Heart right ventricle (tissue), 16 donors: ENCODE data around the gene TRIM43B. TPM values are rescaled to one million over a fixed set of nuclear protein-coding genes. Genes with fewer than 3 reads are reported as not detected.
A peak's percentile ranks its signal among the peaks of the same experiment; 100 is the strongest.
"Not testable (repeated sequence)": the region's sequence is repeated elsewhere in the genome, so short reads cannot be mapped to it uniquely, and the experiment has no call there.

Source experiments
- ATAC-seq, 8 donors: fragments of 200-7000 bp; cut with Tn5 transposase; one replicate each; pipeline ENCODE4 v1.9.1; 2020; ENCODE audit warnings: mild to moderate bottlenecking in 8 of 8, moderate library complexity in 8 of 8, moderate number of reproducible peaks in 1 of 8
- DNase-seq, 2 donors: peaks; one replicate each; pipeline ENCODE4 v3.0.0-alpha.2; 2020
- H3K27ac ChIP-seq, 10 donors: fragments of 200-600 bp; sonication (generic) in 2 of 10; one replicate each; pipeline versions ENCODE4 v1.5.0 to v1.8.0; 2020 to 2022; ENCODE audit warnings: mild to moderate bottlenecking in 3 of 10
- H3K27me3 ChIP-seq, 7 donors: fragments of 200-600 bp; one replicate each; pipeline ENCODE4 v1.8.0; 2021 to 2022; ENCODE audit warnings: mild to moderate bottlenecking in 2 of 7
- H3K36me3 ChIP-seq, 9 donors: fragments of 200-600 bp; sonication (generic) in 1 of 9; one replicate each; pipeline versions ENCODE4 v1.5.0 to v1.8.0; 2020 to 2022; ENCODE audit warnings: mild to moderate bottlenecking in 2 of 9
- H3K4me1 ChIP-seq, 9 donors: fragments of 200-600 bp; sonication (generic) in 1 of 9; one replicate each; pipeline versions ENCODE4 v1.5.0 to v1.8.0; 2020 to 2022; ENCODE audit warnings: mild to moderate bottlenecking in 4 of 9
- H3K4me3 ChIP-seq, 10 donors: fragments of 200-600 bp; sonication (generic) in 2 of 10; one replicate each; pipeline versions ENCODE4 v1.5.0 to v1.8.0; 2020 to 2022; ENCODE audit warnings: mild to moderate bottlenecking in 7 of 10, moderate library complexity in 2 of 10
- H3K9me3 ChIP-seq, 11 donors: fragments of 200-600 bp in 10 of 11; sonication (generic) in 2 of 11; one replicate each; pipeline versions ENCODE4 v1.5.0 to v1.8.0; 2013 to 2022; ENCODE audit warnings: mild to moderate bottlenecking in 2 of 11, control low read depth in 1 of 11, moderate library complexity in 1 of 11
- WGBS, 2 donors: extraction: QIAGEN DNeasy Blood & Tissue Kit; methylation state at CpG; one replicate each; pipeline ENCODE4 v1.1.7; 2013; ENCODE audit warnings: inconsistent platforms in 1 of 2; 5-methylcytosine and 5-hydroxymethylcytosine counted together
- intact Hi-C, 10 donors: fragments of 100-400 bp; cut with DNase I; formaldehyde crosslinking; loops; one replicate each; pipeline versions ENCODE4 v1.11.1 to v1.14.2; 2022
- polyA plus RNA-seq, 2 donors: library from polyadenylated mRNA; stranded (reverse); fragments of 200-250 nt; gene quantifications; one replicate each; pipeline ENCODE4 v1.2.3, GENCODE V29; 2013
- total RNA-seq, 10 donors: library from RNA; stranded (reverse); fragmentation: NEBNext Ultra II Directional in 3 of 10; extraction: Animal tissue kit (Norgen Biotek cat#: 25700) in 3 of 10; gene quantifications; one replicate each; pipeline versions ENCODE4 v1.2.1 to v1.2.4, GENCODE V29; 2021 to 2023
- donor health status: Arrhythmogenic right ventricular cardiomyopathy.
- donor health status: ischemic (EF 13 %, LVEDD 7.1; RV severe dilation, severe dysfunction).
- donor health status: healthy with polysubstance abuse.
- donor health status: DM: no; HTN: yes; CAD: no.
- donor health status: DM: no; HTN: no; CAD: no.
- donor health status: ischemic (EF 25% LVEDD 6.9; RV normal size, moderate dysfunction).
- donor health status: ischemic (EF 25% LVEDD 5.7; RV mildly dilated, moderate dysfunction).
- donor health status: healthy.
- donor health status: DM: yes; HTN: yes; CAD: no.
- donor health status: Ischemic cardiomyopathy.
- donor health status: ischemic (EF 35%, LVEDD 5.7; RV mildly dilated, moderate dysfunction).
- donor health status: nonischemic (EF 11% LVEDD 7.7; RV severe dilation, severe dysfunction).
- donor health status: DM: yes; HTN: yes; CAD: no.
- donor health status: PGD.
- donor health status: ischemic (EF 29% LVEDD 5.4; RV normal size, mild dysfunction).
- donor health status: nonischemic (EF 23%, LVEDD 6.1; RV moderate dilation, normal function).

TRIM43B gene
- total and polyA plus RNA-seq, 12 donors = not detected

GRCh38 chr2:95435162-95435871 is 49.2 kb downstream of the TRIM43B start:
- no CpG with 5 or more reads among the region's 30 CpGs for WGBS, 2 donors
- H3K4me3 ChIP-seq, H3K9me3 ChIP-seq, intact Hi-C loops, H3K36me3 ChIP-seq, H3K27me3 ChIP-seq, H3K27ac ChIP-seq, DNase-seq, H3K4me1 ChIP-seq: not testable (repeated sequence)
- ATAC-seq = peak; percentile 40 to 72 (median 58)

- H3K4me1 ChIP-seq, H3K36me3 ChIP-seq, H3K27me3 ChIP-seq, intact Hi-C loops, H3K4me3 ChIP-seq, H3K27ac ChIP-seq, H3K9me3 ChIP-seq: not testable (repeated sequence)
- WGBS, 2 donors = 30 to 35% methylated on average over 2 of the region's 3 CpGs
- peak; percentile 12 to 34 for DNase-seq
- ATAC-seq = peak; percentile 77 to 96 (median 90)
Measured at GRCh38 chr2:95434507-95435076, 50.0 kb downstream of the TRIM43B start.

DNA sequence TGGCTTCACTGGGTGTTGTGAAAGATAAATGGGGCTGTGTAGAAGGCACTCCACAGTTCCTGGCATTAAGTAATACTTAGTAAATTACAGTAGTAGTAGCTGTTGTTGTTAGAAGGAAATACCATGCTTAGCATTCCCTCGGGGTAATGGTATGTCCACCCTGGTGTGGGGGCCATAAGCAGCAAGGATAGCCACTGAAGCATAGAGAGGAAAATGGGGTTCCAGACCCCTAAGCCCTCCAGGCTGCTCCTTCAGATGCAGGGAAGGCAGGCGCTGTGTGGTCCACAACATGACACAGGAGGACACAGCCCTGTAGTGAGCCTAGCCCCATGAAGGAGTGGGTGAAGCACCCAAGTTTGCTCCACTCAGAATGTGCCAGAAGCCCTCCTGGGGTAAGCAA is 50.6 kb downstream of the TRIM43B start:
- intact Hi-C loops, H3K27me3 ChIP-seq, H3K4me3 ChIP-seq, DNase-seq, H3K4me1 ChIP-seq, H3K36me3 ChIP-seq, H3K9me3 ChIP-seq: not testable (repeated sequence)
- WGBS, 2 donors = 91 to 94% methylated on average over 2 of the region's 2 CpGs
- peak in 3 of 8 donors; percentile 2 to 18 (median 18) for ATAC-seq
- peak overlapping the region in 2 of 10 donors; percentile 45 to 56 for H3K27ac ChIP-seq

- H3K27ac ChIP-seq, DNase-seq, H3K4me1 ChIP-seq, ATAC-seq, intact Hi-C loops, H3K36me3 ChIP-seq, H3K9me3 ChIP-seq, H3K27me3 ChIP-seq, H3K4me3 ChIP-seq: not testable (repeated sequence)
- WGBS, 2 donors = 81 to 93% methylated on average over 1 of the region's 4 CpGs
Measured at GRCh38 chr2:95433373-95433772, 51.2 kb downstream of the TRIM43B start.

DNA sequence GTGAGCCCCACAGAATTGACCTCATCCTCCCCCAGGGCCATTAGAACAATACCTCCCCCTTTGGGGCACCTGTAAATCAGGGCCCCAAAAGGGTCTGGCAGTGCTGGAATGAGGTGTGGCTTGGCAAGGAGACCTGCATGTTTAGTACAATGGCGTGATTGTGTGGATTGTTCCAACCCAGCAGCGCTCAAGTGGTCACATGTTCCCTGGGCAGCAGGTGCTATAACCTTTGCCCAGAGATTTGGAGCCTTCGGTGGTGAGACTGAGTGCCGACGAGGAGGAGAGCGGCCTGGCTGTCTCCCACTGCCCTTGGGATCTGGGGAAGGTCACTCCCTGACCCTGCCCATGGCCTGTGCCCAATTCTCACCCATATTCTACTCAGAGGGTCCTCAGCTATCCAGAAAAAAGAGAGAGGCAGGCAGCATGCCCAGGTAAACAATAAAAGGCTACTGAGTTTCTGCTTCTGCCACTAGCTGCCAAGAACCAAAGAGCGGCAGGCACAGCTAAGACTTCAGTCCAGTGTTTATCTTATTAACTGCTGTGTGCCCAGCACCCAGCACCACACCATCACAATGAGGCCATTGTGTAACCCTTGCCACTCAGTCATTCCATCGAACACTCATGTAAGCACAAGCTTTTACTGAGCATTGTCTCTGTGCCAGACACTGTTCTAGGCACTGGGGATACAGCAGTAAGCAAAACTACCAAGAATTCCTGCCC is 54.6 kb downstream of the TRIM43B start:
- H3K4me1 ChIP-seq, DNase-seq, intact Hi-C loops, H3K4me3 ChIP-seq, H3K36me3 ChIP-seq, H3K27me3 ChIP-seq, H3K9me3 ChIP-seq, H3K27ac ChIP-seq: not testable (repeated sequence)
- peak in 7 of 8 donors; percentile 48 to 84 (median 61) for ATAC-seq
- WGBS, 2 donors = no CpG with 5 or more reads among the region's 8 CpGs

DNA sequence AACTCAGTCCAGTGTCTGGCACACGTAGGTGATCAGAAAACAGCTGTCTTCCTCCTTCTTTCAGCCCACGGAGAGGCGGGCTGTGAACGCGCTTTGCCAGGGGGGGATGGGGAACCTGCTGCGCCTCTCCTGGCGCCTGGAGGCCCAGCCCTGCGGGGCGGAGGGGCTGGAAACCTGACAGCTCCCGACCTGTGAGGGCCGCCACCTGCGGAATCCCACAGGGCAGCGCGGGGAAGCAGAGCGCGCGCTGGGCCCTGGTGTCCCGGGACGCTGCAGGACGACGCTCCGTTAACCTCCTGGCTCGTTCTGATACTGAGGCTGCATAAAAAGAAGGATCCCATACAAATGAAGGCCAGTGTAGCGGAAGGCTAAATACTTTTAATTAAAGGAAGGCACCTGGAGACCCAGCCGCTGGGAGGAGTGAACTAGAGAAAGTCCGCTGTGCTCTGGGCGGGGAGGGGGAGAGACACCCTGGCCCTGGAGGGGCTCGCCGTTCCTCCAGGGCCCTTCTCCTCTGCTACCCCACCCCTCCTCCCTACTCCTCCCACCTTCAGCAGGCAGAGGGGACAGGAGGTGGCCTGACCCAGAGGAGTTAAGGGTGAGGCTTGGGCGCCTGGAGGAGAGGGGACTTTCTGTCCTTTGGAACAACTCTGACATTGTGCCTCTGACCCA is 57.2 kb downstream of the TRIM43B start:
- DNase-seq, H3K27ac ChIP-seq, H3K9me3 ChIP-seq, ATAC-seq, H3K36me3 ChIP-seq, H3K4me1 ChIP-seq, H3K4me3 ChIP-seq, intact Hi-C loops, H3K27me3 ChIP-seq: not testable (repeated sequence)
- 26 to 30% methylated on average over 11 to 14 of the region's 30 CpGs for WGBS, 2 donors

Other genes with a start within 250 kb of the TRIM43B start
- 1 to 10 TPM in 4 of 10 donors, under 1 TPM in 6; 0.32 to 2.5 (median 0.94) TPM for gene PROM2, start 210.3 kb downstream of the TRIM43B start, total RNA-seq
- 1 to 10 TPM in 1 of 2 donors, under 1 TPM in 1; 0.72 to 3.4 TPM for gene PROM2, start 210.3 kb downstream of the TRIM43B start, polyA plus RNA-seq
- gene KCNIP3, start 187.4 kb downstream of the TRIM43B start, total RNA-seq = 1 to 10 TPM; 2.1 to 8.0 (median 3.9) TPM
- 1 to 10 TPM; 3.6 to 6.8 TPM for gene KCNIP3, start 187.4 kb downstream of the TRIM43B start, polyA plus RNA-seq
- gene FAHD2A, start 82.0 kb downstream of the TRIM43B start, total RNA-seq = 10 to 100 TPM; 24.1 to 45.1 (median 39.8) TPM
- gene FAHD2A, start 82.0 kb downstream of the TRIM43B start, polyA plus RNA-seq = 10 to 100 TPM; 26.5 to 40.9 TPM
- not detected for gene TRIM43, start 107.2 kb upstream of the TRIM43B start, total RNA-seq
- not detected for gene TRIM43, start 107.2 kb upstream of the TRIM43B start, polyA plus RNA-seq